Tibial nerve (tissue), 4 donors: ENCODE results near the gene XYLT1.

ENCODE experiments used
- EP300 ChIP-seq, 2 donors: sonication (generic); formaldehyde crosslinking; IDR thresholded peaks; one replicate each; pipeline ENCODE4 v1.6.1; 2017; ENCODE audit warnings: antibody characterized with exemption in 2 of 2, mild to moderate bottlenecking in 1 of 2
- TF ChIP-seq, protein P1 (sequence below), 5 experiments: fragments of 200-600 bp in 3 of 5; fragments of 450-650 bp in 2 of 5; sonication (generic) in 3 of 5; IDR thresholded peaks; one replicate each; pipeline ENCODE4 v1.5.1; 2016 to 2019; ENCODE audit warnings: antibody characterized with exemption in 5 of 5, mild to moderate bottlenecking in 3 of 5, moderate library complexity in 2 of 5

DNA sequence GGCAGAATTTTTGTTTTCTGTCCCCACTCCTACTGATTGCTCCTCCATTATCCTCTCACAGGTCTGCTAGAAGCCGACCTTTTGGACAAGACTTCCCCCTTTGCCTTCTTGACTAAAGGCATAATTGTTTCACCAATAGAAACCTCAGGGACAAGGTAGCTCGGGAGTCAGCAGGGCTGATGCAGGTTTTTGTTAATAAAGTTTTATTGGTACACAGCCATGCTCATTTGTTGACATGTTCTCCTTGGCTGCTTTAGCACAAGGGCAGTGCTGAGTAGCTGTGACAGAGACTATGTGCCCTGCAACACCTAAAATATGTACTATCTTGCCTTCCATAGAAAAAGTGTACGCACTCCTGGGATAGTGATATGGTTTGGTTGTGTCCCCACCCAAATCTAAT is 271.6 kb downstream of the XYLT1 start:
- TF ChIP-seq, protein P1, sequence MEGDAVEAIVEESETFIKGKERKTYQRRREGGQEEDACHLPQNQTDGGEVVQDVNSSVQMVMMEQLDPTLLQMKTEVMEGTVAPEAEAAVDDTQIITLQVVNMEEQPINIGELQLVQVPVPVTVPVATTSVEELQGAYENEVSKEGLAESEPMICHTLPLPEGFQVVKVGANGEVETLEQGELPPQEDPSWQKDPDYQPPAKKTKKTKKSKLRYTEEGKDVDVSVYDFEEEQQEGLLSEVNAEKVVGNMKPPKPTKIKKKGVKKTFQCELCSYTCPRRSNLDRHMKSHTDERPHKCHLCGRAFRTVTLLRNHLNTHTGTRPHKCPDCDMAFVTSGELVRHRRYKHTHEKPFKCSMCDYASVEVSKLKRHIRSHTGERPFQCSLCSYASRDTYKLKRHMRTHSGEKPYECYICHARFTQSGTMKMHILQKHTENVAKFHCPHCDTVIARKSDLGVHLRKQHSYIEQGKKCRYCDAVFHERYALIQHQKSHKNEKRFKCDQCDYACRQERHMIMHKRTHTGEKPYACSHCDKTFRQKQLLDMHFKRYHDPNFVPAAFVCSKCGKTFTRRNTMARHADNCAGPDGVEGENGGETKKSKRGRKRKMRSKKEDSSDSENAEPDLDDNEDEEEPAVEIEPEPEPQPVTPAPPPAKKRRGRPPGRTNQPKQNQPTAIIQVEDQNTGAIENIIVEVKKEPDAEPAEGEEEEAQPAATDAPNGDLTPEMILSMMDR (IDR thresholded peaks at IDR 0.05), result no peak
- TF ChIP-seq EP300 (IDR thresholded peaks at IDR 0.05), result no peak
